ENCODE data around the gene WIPI1.

DNA sequence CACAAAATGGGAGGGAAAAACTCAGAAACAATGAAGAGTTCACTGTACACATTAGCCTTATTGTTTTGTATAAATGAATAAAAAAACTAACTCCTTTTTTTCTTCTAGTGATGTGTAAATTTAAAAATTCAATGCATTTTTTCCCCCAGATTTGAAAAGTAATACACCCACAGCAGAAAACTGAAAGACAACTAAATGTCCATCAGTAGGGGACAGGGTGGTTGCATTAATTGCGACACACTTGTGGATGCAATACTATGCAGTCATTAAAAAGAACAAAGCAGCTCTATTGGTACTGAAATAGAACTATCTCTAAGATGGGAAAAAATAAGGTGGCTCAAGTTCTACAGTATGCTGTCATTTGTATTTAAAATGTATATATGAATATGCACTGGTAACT, 13.7 kb upstream of the WIPI1 start:
- TF ChIP-seq, protein P1, sequence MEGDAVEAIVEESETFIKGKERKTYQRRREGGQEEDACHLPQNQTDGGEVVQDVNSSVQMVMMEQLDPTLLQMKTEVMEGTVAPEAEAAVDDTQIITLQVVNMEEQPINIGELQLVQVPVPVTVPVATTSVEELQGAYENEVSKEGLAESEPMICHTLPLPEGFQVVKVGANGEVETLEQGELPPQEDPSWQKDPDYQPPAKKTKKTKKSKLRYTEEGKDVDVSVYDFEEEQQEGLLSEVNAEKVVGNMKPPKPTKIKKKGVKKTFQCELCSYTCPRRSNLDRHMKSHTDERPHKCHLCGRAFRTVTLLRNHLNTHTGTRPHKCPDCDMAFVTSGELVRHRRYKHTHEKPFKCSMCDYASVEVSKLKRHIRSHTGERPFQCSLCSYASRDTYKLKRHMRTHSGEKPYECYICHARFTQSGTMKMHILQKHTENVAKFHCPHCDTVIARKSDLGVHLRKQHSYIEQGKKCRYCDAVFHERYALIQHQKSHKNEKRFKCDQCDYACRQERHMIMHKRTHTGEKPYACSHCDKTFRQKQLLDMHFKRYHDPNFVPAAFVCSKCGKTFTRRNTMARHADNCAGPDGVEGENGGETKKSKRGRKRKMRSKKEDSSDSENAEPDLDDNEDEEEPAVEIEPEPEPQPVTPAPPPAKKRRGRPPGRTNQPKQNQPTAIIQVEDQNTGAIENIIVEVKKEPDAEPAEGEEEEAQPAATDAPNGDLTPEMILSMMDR (IDR thresholded peaks at IDR 0.05; ENCODE audit: low read depth, low read length): no peak
- TF ChIP-seq EZH2phosphoT487 (IDR thresholded peaks at IDR 0.05; ENCODE audit: low read depth): no peak

All from OCI-LY3 (cell line).